ENCODE measurements around the gene CACNA1E.

The CACNA1E gene

GRCh38 chr1:181746224-181746623 lies 262.9 kb downstream of the CACNA1E start:
- ATAC-seq = no peak
- TF ChIP-seq TCF4 (CRISPR knock-in tag; IDR thresholded peaks at IDR 0.05; ENCODE audit: borderline replicate concordance) = no peak
- TF ChIP-seq CREB5 (CRISPR knock-in tag; IDR thresholded peaks at IDR 0.05; ENCODE audit: low read depth) = no peak
- TF ChIP-seq GLIS3 (CRISPR knock-in tag; IDR thresholded peaks at IDR 0.05) = no peak
- no peak for TF ChIP-seq SNAI2 (CRISPR knock-in tag; IDR thresholded peaks at IDR 0.05)
- TF ChIP-seq BACH2 (CRISPR knock-in tag; IDR thresholded peaks at IDR 0.05; ENCODE audit: borderline replicate concordance) = no peak
- no peak for TF ChIP-seq ARNTL (CRISPR knock-in tag; IDR thresholded peaks at IDR 0.05; ENCODE audit: borderline replicate concordance, low read depth)
- TF ChIP-seq TOX (CRISPR knock-in tag; IDR thresholded peaks at IDR 0.05; ENCODE audit: borderline replicate concordance) = no peak
- no peak for TF ChIP-seq ZC3H10 (CRISPR knock-in tag; IDR thresholded peaks at IDR 0.05)
- no peak for TF ChIP-seq TSHZ2 (CRISPR knock-in tag; IDR thresholded peaks at IDR 0.05)
- TF ChIP-seq ZNF8 (CRISPR knock-in tag; IDR thresholded peaks at IDR 0.05) = no peak
- TF ChIP-seq POU6F1 (CRISPR knock-in tag; IDR thresholded peaks at IDR 0.05; ENCODE audit: borderline replicate concordance, low read depth) = no peak
- TF ChIP-seq ISL1 (CRISPR knock-in tag; IDR thresholded peaks at IDR 0.05) = no peak
- TF ChIP-seq ZNF565 (CRISPR knock-in tag; conservative IDR thresholded peaks at IDR 0.05; ENCODE audit: low read depth) = no peak
- no peak for TF ChIP-seq ESRRG (CRISPR knock-in tag; IDR thresholded peaks at IDR 0.05)
- no peak for TF ChIP-seq PATZ1 (CRISPR knock-in tag; IDR thresholded peaks at IDR 0.05; ENCODE audit: borderline replicate concordance)
- TF ChIP-seq RARB (CRISPR knock-in tag; IDR thresholded peaks at IDR 0.05) = no peak
- TF ChIP-seq CSRNP3 (CRISPR knock-in tag; IDR thresholded peaks at IDR 0.05) = no peak

- TF ChIP-seq TOX (CRISPR knock-in tag; IDR thresholded peaks at IDR 0.05; ENCODE audit: borderline replicate concordance) (no peak), GLIS3 (CRISPR knock-in tag; IDR thresholded peaks at IDR 0.05) (no peak)
- ATAC-seq = no peak
Measured at GRCh38 chr1:181748013-181748412, 264.7 kb downstream of the CACNA1E start.

- no peak for ATAC-seq
- TF ChIP-seq CSRNP3 (CRISPR knock-in tag; IDR thresholded peaks at IDR 0.05) = no peak
- TF ChIP-seq ARNTL (CRISPR knock-in tag; IDR thresholded peaks at IDR 0.05; ENCODE audit: borderline replicate concordance, low read depth) = no peak
- TF ChIP-seq ZFP30 (CRISPR knock-in tag; IDR thresholded peaks at IDR 0.05) = no peak
- TF ChIP-seq ZC3H10 (CRISPR knock-in tag; IDR thresholded peaks at IDR 0.05) = no peak
- no peak for TF ChIP-seq CSDC2 (CRISPR knock-in tag; IDR thresholded peaks at IDR 0.05)
- no peak for TF ChIP-seq ISL1 (CRISPR knock-in tag; IDR thresholded peaks at IDR 0.05)
- TF ChIP-seq TSHZ2 (CRISPR knock-in tag; IDR thresholded peaks at IDR 0.05) = no peak
- TF ChIP-seq ZNF8 (CRISPR knock-in tag; IDR thresholded peaks at IDR 0.05) = no peak
- no peak for TF ChIP-seq ZFP3 (CRISPR knock-in tag; IDR thresholded peaks at IDR 0.05)
- TF ChIP-seq GLIS3 (CRISPR knock-in tag; IDR thresholded peaks at IDR 0.05) = no peak
- TF ChIP-seq PPARA (CRISPR knock-in tag; IDR thresholded peaks at IDR 0.05; ENCODE audit: borderline replicate concordance) = no peak
- no peak for TF ChIP-seq TOX (CRISPR knock-in tag; IDR thresholded peaks at IDR 0.05; ENCODE audit: borderline replicate concordance)
- TF ChIP-seq SNAI2 (CRISPR knock-in tag; IDR thresholded peaks at IDR 0.05) = no peak
- TF ChIP-seq ESRRG (CRISPR knock-in tag; IDR thresholded peaks at IDR 0.05) = no peak
- TF ChIP-seq RARB (CRISPR knock-in tag; IDR thresholded peaks at IDR 0.05) = no peak
- TF ChIP-seq BACH2 (CRISPR knock-in tag; IDR thresholded peaks at IDR 0.05; ENCODE audit: borderline replicate concordance) = no peak
Measured at GRCh38 chr1:181754103-181754502, 270.8 kb downstream of the CACNA1E start.

Data from SK-N-SH treated with all-trans-retinoic acid at 6 μM for 48 hours (cell line).